Thoracic aorta (tissue), 2 donors: ENCODE data around the gene VPS72. TPM values are rescaled to one million over a fixed set of nuclear protein-coding genes. Genes with fewer than 3 reads are reported as not detected.
A peak's percentile ranks its signal among the peaks of the same experiment; 100 is the strongest.

Experiments
- ATAC-seq: fragments of 150-250 bp; one replicate; pipeline ENCODE4 v1.8.0; 2017; ENCODE audit warnings: low read depth; ENCODE audit not compliant: insufficient number of reproducible peaks, low FRiP score
- DNase-seq: peaks from one replicate; pipeline ENCODE4 v3.0.0-alpha.2; 2020; ENCODE audit warnings: low spot score
- H3K27ac ChIP-seq, 2 donors: fragments of 200-600 bp; sonication (generic); 1 replicate in 1 of 2; 2 replicates in 1 of 2; pipeline ENCODE4 v1.5.1; 2016; ENCODE audit warnings: mild to moderate bottlenecking in 2 of 2, moderate library complexity in 2 of 2
- H3K27me3 ChIP-seq: fragments of 200-600 bp; sonication (generic); replicated peaks from 2 replicates; pipeline ENCODE4 v1.6.0; 2016; ENCODE audit warnings: mild to moderate bottlenecking; ENCODE audit not compliant: insufficient read depth
- H3K36me3 ChIP-seq: fragments of 200-600 bp; sonication (generic); one replicate; pipeline ENCODE4 v1.5.1; 2016
- H3K4me1 ChIP-seq, 2 donors: fragments of 200-600 bp; sonication (generic); 1 replicate in 1 of 2; 2 replicates in 1 of 2; pipeline versions ENCODE4 v1.5.1 to v1.6.0; 2016; ENCODE audit warnings: low read depth in 2 of 2, mild to moderate bottlenecking in 1 of 2; ENCODE audit not compliant: control insufficient read depth in 1 of 2
- H3K4me3 ChIP-seq: fragments of 200-600 bp; sonication (generic); 2 replicates; pipeline ENCODE4 v1.5.1; 2016; ENCODE audit warnings: mild to moderate bottlenecking
- H3K9me3 ChIP-seq: fragments of 200-600 bp; sonication (generic); 2 replicates; pipeline ENCODE4 v1.5.1; 2016
- total RNA-seq, 2 donors: library from RNA; depleted of rRNA; stranded (reverse); fragments of >200 nt; gene quantifications; one replicate each; pipeline versions ENCODE4 v1.1.0 to v1.2.3, GENCODE V29; 2016
- TF ChIP-seq, protein P1 (sequence below): fragments of 200-600 bp; sonication (generic); IDR thresholded peaks from one replicate; pipeline ENCODE4 v1.5.1; 2019; ENCODE audit warnings: antibody characterized with exemption

VPS72 gene
- total RNA-seq, 2 donors from 2014 or later: 32.5 to 39.7 TPM

DNA sequence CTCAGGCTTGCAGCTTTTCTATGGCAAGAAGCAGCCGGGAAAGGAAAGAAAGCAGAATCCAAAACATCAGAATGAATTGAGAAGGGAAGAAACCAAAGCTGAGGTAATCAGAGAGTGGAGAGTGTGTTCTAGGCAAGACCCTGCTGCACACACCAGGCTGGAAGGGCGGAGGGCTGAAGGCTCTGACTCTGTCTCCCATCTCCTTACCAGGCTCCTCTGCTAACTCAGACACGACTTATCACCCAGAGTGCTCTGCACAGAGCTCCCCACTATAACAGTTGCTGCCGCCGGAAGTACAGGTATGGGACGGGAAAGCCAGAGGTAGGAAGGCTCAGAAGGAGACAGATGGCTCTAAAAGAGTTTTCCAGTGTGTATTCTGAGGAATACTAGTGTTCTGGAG is 22.9 kb downstream of the VPS72 start:
- Histone ChIP-seq H3K27ac (peak overlapping the region in 1 of 2 donors; percentile 95), H3K27me3 (no peaks in the 10 kb centered on the region), H3K36me3 (peaks cover 17% of the 10 kb centered on the region), H3K9me3 (no peaks in the 10 kb centered on the region), H3K4me3 (peak overlapping the region; percentile 87), H3K4me1 (peaks cover 9 to 25% of the 10 kb centered on the region in 2 donors)
- ATAC-seq: no peak
- no peak for DNase-seq
- TF ChIP-seq, protein P1, sequence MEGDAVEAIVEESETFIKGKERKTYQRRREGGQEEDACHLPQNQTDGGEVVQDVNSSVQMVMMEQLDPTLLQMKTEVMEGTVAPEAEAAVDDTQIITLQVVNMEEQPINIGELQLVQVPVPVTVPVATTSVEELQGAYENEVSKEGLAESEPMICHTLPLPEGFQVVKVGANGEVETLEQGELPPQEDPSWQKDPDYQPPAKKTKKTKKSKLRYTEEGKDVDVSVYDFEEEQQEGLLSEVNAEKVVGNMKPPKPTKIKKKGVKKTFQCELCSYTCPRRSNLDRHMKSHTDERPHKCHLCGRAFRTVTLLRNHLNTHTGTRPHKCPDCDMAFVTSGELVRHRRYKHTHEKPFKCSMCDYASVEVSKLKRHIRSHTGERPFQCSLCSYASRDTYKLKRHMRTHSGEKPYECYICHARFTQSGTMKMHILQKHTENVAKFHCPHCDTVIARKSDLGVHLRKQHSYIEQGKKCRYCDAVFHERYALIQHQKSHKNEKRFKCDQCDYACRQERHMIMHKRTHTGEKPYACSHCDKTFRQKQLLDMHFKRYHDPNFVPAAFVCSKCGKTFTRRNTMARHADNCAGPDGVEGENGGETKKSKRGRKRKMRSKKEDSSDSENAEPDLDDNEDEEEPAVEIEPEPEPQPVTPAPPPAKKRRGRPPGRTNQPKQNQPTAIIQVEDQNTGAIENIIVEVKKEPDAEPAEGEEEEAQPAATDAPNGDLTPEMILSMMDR: no peak

GRCh38 chr1:151166505-151166956 is 23.5 kb downstream of the VPS72 start:
- ATAC-seq (no peak), DNase-seq (no peak)
- Histone ChIP-seq H3K4me1 (peaks cover 9 to 25% of the 10 kb centered on the region in 2 donors), H3K36me3 (peaks cover 20% of the 10 kb centered on the region), H3K27ac (peak overlapping the region; percentile 95 to 98), H3K4me3 (peak overlapping the region; percentile 87), H3K9me3 (no peaks in the 10 kb centered on the region), H3K27me3 (no peaks in the 10 kb centered on the region)
- TF ChIP-seq, protein P1: no peak

DNA sequence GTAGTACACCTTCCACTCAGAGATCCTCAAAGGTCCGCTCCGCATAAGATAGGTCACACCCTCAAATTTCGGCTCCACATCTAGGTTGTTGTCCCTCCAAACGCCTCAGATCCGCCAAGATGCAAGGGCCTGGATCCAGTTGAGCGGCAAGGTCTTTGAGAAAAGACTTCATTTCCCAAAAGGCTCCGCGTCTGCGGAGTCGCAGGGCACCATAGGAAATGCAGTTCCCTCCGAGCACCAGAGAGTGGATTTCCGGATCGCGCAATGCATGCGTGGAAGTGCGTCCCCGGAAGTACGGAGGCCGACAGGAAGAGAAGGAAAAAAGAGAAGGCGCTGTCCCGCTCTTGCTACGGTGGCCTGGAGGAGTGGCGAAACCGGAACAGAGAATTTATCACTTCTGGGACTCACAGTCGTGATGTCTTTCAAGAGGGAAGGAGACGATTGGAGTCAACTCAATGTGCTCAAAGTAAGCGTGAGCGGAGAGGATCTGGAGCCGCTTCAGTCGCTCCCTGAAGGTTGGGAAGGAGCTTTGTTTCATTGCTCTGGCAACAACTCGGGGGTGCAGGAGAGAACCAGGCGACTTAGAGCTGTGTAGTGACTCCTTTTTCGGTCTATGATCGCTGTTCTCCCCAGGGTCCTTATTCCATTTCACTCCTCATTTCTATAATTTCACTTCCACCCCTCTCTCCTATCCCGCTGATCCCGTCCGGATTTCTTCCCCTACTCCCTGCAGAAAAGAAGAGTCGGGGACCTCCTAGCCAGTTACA is 24.1 kb downstream of the VPS72 start, which contains the start of the genes LYSMD1 and SCNM1:
LYSMD1 (minus strand) TSS at position 165 of the 767 bp plus-strand sequence. CDS start 644 bp downstream, outside the sequence.
SCNM1 (plus strand) TSS at position 407 of the 767 bp plus-strand sequence; CDS start at position 416, 9 bp downstream.
- H3K4me1 ChIP-seq: peaks cover 9 to 27% of the 10 kb centered on the region in 2 donors
- DNase-seq (peak; percentile 93), ATAC-seq (peak; percentile 85)
- TF ChIP-seq, protein P1: no peak
- H3K27ac ChIP-seq: peak within 1 kb of the TSS; percentile 95 to 98
- H3K27me3 ChIP-seq: no peaks in the 10 kb centered on the region
- H3K4me3 ChIP-seq: peak within 1 kb of the TSS; percentile 87
- no peaks in the 10 kb centered on the region for H3K9me3 ChIP-seq
- peaks cover 22% of the 10 kb centered on the region for H3K36me3 ChIP-seq

GRCh38 chr1:151165281-151165737 is 24.7 kb downstream of the VPS72 start:
- TF ChIP-seq, protein P1: no peak
- Histone ChIP-seq H3K36me3 (peaks cover 22% of the 10 kb centered on the region), H3K4me1 (peaks cover 9 to 33% of the 10 kb centered on the region in 2 donors), H3K27ac (peak overlapping the region; percentile 95 to 98), H3K27me3 (no peaks in the 10 kb centered on the region), H3K4me3 (peak overlapping the region; percentile 87), H3K9me3 (no peaks in the 10 kb centered on the region)
- DNase-seq (no peak), ATAC-seq (peak; percentile 52)

DNA sequence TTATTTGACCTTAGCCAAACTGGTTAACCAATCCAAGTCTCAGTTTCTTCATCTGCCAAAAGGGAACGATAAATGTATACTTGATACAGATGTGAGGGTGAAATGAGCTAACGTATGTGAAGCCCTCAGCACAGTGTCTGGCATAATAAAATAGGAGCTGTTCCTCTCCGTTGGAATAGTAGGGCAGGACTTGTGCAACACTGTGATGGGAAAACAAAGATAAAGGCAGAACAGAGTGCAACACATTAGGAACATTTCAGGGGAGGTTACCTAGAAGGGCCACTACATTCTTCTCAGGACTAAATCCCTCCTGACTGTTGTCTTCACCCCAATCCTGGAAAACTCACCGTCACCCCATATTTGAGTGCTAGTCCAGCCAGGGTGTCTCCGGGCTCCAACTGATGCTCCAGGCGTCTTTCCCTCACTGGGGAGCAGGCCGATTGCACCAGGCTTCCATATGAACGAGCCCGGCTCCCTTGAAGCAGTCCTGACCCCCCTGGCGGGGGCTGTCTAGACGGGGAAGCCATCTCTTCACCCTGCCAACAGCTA is 25.2 kb downstream of the VPS72 start:
- H3K27ac ChIP-seq: peak overlapping the region; percentile 95 to 98
- no peak for DNase-seq
- no peak for ATAC-seq
- peak overlapping the region; percentile 87 for H3K4me3 ChIP-seq
- TF ChIP-seq, protein P1: no peak
- H3K36me3 ChIP-seq: peaks cover 19% of the 10 kb centered on the region
- peaks cover 9 to 35% of the 10 kb centered on the region in 2 donors for H3K4me1 ChIP-seq
- H3K9me3 ChIP-seq: no peaks in the 10 kb centered on the region
- no peaks in the 10 kb centered on the region for H3K27me3 ChIP-seq
